HepG2 (cell line): ENCODE results near the gene OR2W1. TPM values are rescaled to one million over a fixed set of nuclear protein-coding genes. Genes with fewer than 3 reads are reported as not detected.

Experiments
- ATAC-seq: fragments of 200-7000 bp; cut with Tn5 transposase; 3 replicates; pipeline ENCODE4 v1.9.1; 2020; ENCODE audit warnings: mild to moderate bottlenecking, moderate library complexity
- BruUV-seq: library from RNA; stranded (reverse); fragments of 400-500 nt; replicated peaks from 2 replicates; lab custom pipeline; 2021; lab: Mats Ljungman, UMichigan
- CTCF ChIA-PET: fragments of 300-600 bp; formaldehyde crosslinking; extraction: SDS; loops from one replicate; lab custom pipeline; 2021; ENCODE audit warnings: low total read pairs, inconsistent platforms, low intra/inter-chr PET ratio; lab: Yijun Ruan, JAX
- POLR2A ChIA-PET: fragments of 350-600 bp; sonication (Branson Sonifier 250); formaldehyde crosslinking; loops from one replicate; lab custom pipeline; 2020; ENCODE audit warnings: antibody characterized with exemption, inconsistent platforms; lab: Yijun Ruan, JAX
- DNase-seq: peaks from one replicate; pipeline ENCODE4 v3.0.0-alpha.2; 2015; ENCODE audit warnings: low spot score
- FAIRE-seq: peaks from 3 replicates; lab custom pipeline; 2011; peaks lifted over from hg19 to GRCh38; lab: Jason Lieb, UNC
- H2AFZ ChIP-seq: one replicate; pipeline ENCODE4 v1.6.1; 2011; ENCODE audit warnings: low read length, inconsistent platforms
- H3K27ac ChIP-seq: fragments of 300-600 bp; 3 replicates; pipeline ENCODE4 v1.8.0; 2011; ENCODE audit warnings: mixed run types, mild to moderate bottlenecking, mixed read lengths, low read length, inconsistent platforms; ENCODE audit not compliant: insufficient read depth; ENCODE audit errors: extremely low read length
- H3K27me3 ChIP-seq, 2 experiments: fragments of 200-600 bp in 1 of 2; 2 replicates in 1 of 2; 3 replicates in 1 of 2; pipeline versions ENCODE4 v1.6.0 to v1.8.0; 2011; ENCODE audit warnings: low read length in 2 of 2, mild to moderate bottlenecking in 2 of 2, moderate library complexity in 2 of 2, inconsistent platforms in 1 of 2; ENCODE audit not compliant: insufficient read depth in 2 of 2, control insufficient read depth in 1 of 2
- H3K36me3 ChIP-seq, 2 experiments: fragments of 200-600 bp in 1 of 2; replicated peaks in 1 of 2; 2 replicates in 1 of 2; 3 replicates in 1 of 2; pipeline versions ENCODE4 v1.5.1 to v1.8.0; 2011; ENCODE audit warnings: low read length in 2 of 2, inconsistent platforms in 1 of 2; ENCODE audit not compliant: insufficient read depth in 2 of 2, control insufficient read depth in 1 of 2
- H3K4me1 ChIP-seq: 2 replicates; pipeline ENCODE4 v1.5.1; 2012; ENCODE audit warnings: low read length, inconsistent platforms; ENCODE audit not compliant: insufficient read depth
- H3K4me2 ChIP-seq: 2 replicates; pipeline ENCODE4 v1.6.0; 2011; ENCODE audit warnings: low read depth, low read length, inconsistent platforms
- H3K4me3 ChIP-seq, 3 experiments: fragments of 200-600 bp in 1 of 3; sonication (generic), shearing (Covaris generic) in 1 of 3; replicated peaks in 1 of 3; 2 replicates each; pipeline ENCODE4 v1.5.1; 2011 to 2016; ENCODE audit warnings: low read length in 3 of 3, inconsistent platforms in 2 of 3, low read depth in 2 of 3, mild to moderate bottlenecking in 2 of 3, control low read depth in 1 of 3, mixed read lengths in 1 of 3; ENCODE audit not compliant: insufficient read depth in 1 of 3
- H3K79me2 ChIP-seq: one replicate; pipeline ENCODE4 v1.6.1; 2011; ENCODE audit warnings: low read length, inconsistent platforms; ENCODE audit not compliant: insufficient read depth
- H3K9ac ChIP-seq: 2 replicates; pipeline ENCODE4 v1.6.0; 2011; ENCODE audit warnings: mild to moderate bottlenecking, low read depth, low read length, inconsistent platforms; ENCODE audit not compliant: insufficient read depth
- H3K9me3 ChIP-seq: 2 replicates; pipeline ENCODE4 v1.5.1; 2012; ENCODE audit warnings: mild to moderate bottlenecking, low read length
- H4K20me1 ChIP-seq: 2 replicates; pipeline ENCODE4 v1.6.0; 2011; ENCODE audit warnings: inconsistent platforms, mild to moderate bottlenecking, low read length, moderate library complexity; ENCODE audit not compliant: insufficient read depth
- ADNP ChIP-seq: sonication (generic); formaldehyde crosslinking; IDR thresholded peaks from 2 replicates; pipeline ENCODE4 v1.4.0; 2020; ENCODE audit warnings: missing genetic modification reagents
- E2F5 ChIP-seq: sonication (generic); formaldehyde crosslinking; conservative IDR thresholded peaks from 2 replicates; pipeline ENCODE4 v1.4.0; 2020; ENCODE audit warnings: missing genetic modification reagents
- JDP2 ChIP-seq: sonication (generic); formaldehyde crosslinking; IDR thresholded peaks from 2 replicates; pipeline ENCODE4 v1.8.1; 2022; ENCODE audit warnings: missing genetic modification reagents, borderline replicate concordance
- MAFF ChIP-seq: IDR thresholded peaks from 2 replicates; pipeline ENCODE4 v1.6.1; 2011; ENCODE audit warnings: low read depth, low read length, improper control_type of control experiment
- MAFK ChIP-seq, 2 experiments: IDR thresholded peaks in 1 of 2; conservative IDR thresholded peaks in 1 of 2; 2 replicates each; pipeline ENCODE4 v1.6.1; 2011; ENCODE audit warnings: improper control_type of control experiment in 2 of 2, low read length in 2 of 2
- MIER3 ChIP-seq: IDR thresholded peaks from 2 replicates; pipeline ENCODE4 v1.6.1; 2016; ENCODE audit warnings: missing compliant biosample characterization, borderline replicate concordance
- MLLT10 ChIP-seq: sonication (generic); formaldehyde crosslinking; IDR thresholded peaks from 2 replicates; pipeline ENCODE4 v1.4.0; 2020; ENCODE audit warnings: missing genetic modification reagents
- MTF2 ChIP-seq: sonication (generic); formaldehyde crosslinking; IDR thresholded peaks from 2 replicates; pipeline ENCODE4 v1.5.0; 2020; ENCODE audit warnings: missing genetic modification reagents, borderline replicate concordance
- NFRKB ChIP-seq: fragments of 450-650 bp; IDR thresholded peaks from 2 replicates; pipeline ENCODE4 v1.6.1; 2017
- SRSF9 ChIP-seq: fragments of 200-400 bp; formaldehyde crosslinking; IDR thresholded peaks from 2 replicates; pipeline ENCODE4 v1.6.1; 2018; ENCODE audit warnings: borderline replicate concordance, mild to moderate bottlenecking, low read depth, low read length; ENCODE audit not compliant: insufficient read depth, poor library complexity, severe bottlenecking
- TOPORS ChIP-seq: sonication (generic); formaldehyde crosslinking; IDR thresholded peaks from 2 replicates; pipeline ENCODE4 v1.8.0; 2023; ENCODE audit warnings: mild to moderate bottlenecking, missing genetic modification reagents
- TRIM24 ChIP-seq: sonication (generic); formaldehyde crosslinking; IDR thresholded peaks from 2 replicates; pipeline ENCODE4 v1.8.0; 2022; ENCODE audit warnings: mild to moderate bottlenecking, missing genetic modification reagents
- ZNF230 ChIP-seq: sonication (generic); formaldehyde crosslinking; IDR thresholded peaks from 2 replicates; pipeline ENCODE4 v1.4.0; 2020; ENCODE audit warnings: mild to moderate bottlenecking, missing genetic modification reagents
- ZNF333 ChIP-seq: sonication (generic); formaldehyde crosslinking; IDR thresholded peaks from 2 replicates; pipeline ENCODE4 v1.4.0; 2020; ENCODE audit warnings: mild to moderate bottlenecking, missing genetic modification reagents, borderline replicate concordance
- ZNF337 ChIP-seq: sonication (generic); formaldehyde crosslinking; IDR thresholded peaks from 2 replicates; pipeline ENCODE4 v1.5.1; 2020; ENCODE audit warnings: missing genetic modification reagents, low read depth, mild to moderate bottlenecking, borderline replicate concordance
- ZNF501 ChIP-seq: sonication (generic); formaldehyde crosslinking; IDR thresholded peaks from 2 replicates; pipeline ENCODE4 v1.5.1; 2020; ENCODE audit warnings: mild to moderate bottlenecking, moderate library complexity, missing genetic modification reagents
- ZNF562 ChIP-seq: sonication (generic); formaldehyde crosslinking; IDR thresholded peaks from 2 replicates; pipeline ENCODE4 v1.8.0; 2022; ENCODE audit warnings: missing genetic modification reagents, borderline replicate concordance
- ZSCAN29 ChIP-seq: sonication (generic); formaldehyde crosslinking; conservative IDR thresholded peaks from 2 replicates; pipeline ENCODE4 v1.4.0; 2020; ENCODE audit warnings: mild to moderate bottlenecking, missing genetic modification reagents
- WGBS: methylation state at CpG from one replicate; pipeline ENCODE4 v1.1.6; 2017; ENCODE audit warnings: low lambda C conversion rate; 5-methylcytosine and 5-hydroxymethylcytosine counted together
- in situ Hi-C: cut with HindIII; loops from 2 replicates; pipeline ENCODE4 v1.10.0; 2017; ENCODE audit warnings: low pct_unique_long_range_greater_than_20kb; ENCODE audit not compliant: extremely low pct_ligation_motif_present
- intact Hi-C: fragments of 100-400 bp; cut with micrococcal nuclease; formaldehyde crosslinking; loops from one replicate; pipeline ENCODE4 v1.10.0; 2022; ENCODE audit not compliant: unreplicated experiment
- polyA plus RNA-seq, 8 experiments: library from polyadenylated mRNA; depleted of rRNA in 3 of 8; stranded (reverse) in 7 of 8; unstranded in 1 of 8; fragments of >200 nt; fragmentation: Illumina TruSeq in 4 of 8; extraction: Trizol in 4 of 8; gene quantifications; 2 replicates each; pipeline versions ENCODE4 v1.2.1 to v1.2.3, GENCODE V29; 2011 to 2016; ENCODE audit warnings: low read depth in 4 of 8, missing spikeins in 1 of 8, mixed read lengths in 1 of 8; ENCODE audit not compliant: insufficient read depth in 1 of 8
- total RNA-seq, 5 experiments: library from RNA; depleted of rRNA; stranded (reverse); fragments of >200 nt; fragmentation: Illumina TruSeq; extraction: Trizol; gene quantifications; 2 replicates each; pipeline ENCODE4 v1.2.3, GENCODE V29; 2016; ENCODE audit warnings: low read depth in 1 of 5
- TF ChIP-seq, protein P1 (sequence below): sonication (generic); formaldehyde crosslinking; IDR thresholded peaks from 2 replicates; pipeline ENCODE4 v1.8.1; 2023; ENCODE audit warnings: mild to moderate bottlenecking, missing genetic modification reagents

The OR2W1 gene
- total and polyA plus RNA-seq, 2 of the 13 experiments (the other 11 are each of a cell fraction or from before 2014, with no cell fraction given), result not detected

GRCh38 chr6:29051680-29052079, 6.7 kb upstream of the OR2W1 start:
- DNase-seq, result no peak
- WGBS, result 13% methylated on average over 3 of the region's 3 CpGs

GRCh38 chr6:29035951-29036350, 9.0 kb downstream of the OR2W1 start:
- Histone ChIP-seq H4K20me1 (no peaks in the 10 kb centered on the region), H3K9ac (no peak overlapping the region), H3K36me3 (no peaks in the 10 kb centered on the region), H3K9me3 (no peaks in the 10 kb centered on the region), H3K4me2 (no peak overlapping the region), H3K27me3 (no peaks in the 10 kb centered on the region), H3K27ac (no peak overlapping the region), H3K4me1 (no peaks in the 10 kb centered on the region)
- no peak for ATAC-seq
- in situ Hi-C loops, result no loop called here
- no peak for TF ChIP-seq ZNF562 (CRISPR knock-in tag)
- no peak for TF ChIP-seq NFRKB
- no peak for TF ChIP-seq E2F5
- TF ChIP-seq, protein P1, sequence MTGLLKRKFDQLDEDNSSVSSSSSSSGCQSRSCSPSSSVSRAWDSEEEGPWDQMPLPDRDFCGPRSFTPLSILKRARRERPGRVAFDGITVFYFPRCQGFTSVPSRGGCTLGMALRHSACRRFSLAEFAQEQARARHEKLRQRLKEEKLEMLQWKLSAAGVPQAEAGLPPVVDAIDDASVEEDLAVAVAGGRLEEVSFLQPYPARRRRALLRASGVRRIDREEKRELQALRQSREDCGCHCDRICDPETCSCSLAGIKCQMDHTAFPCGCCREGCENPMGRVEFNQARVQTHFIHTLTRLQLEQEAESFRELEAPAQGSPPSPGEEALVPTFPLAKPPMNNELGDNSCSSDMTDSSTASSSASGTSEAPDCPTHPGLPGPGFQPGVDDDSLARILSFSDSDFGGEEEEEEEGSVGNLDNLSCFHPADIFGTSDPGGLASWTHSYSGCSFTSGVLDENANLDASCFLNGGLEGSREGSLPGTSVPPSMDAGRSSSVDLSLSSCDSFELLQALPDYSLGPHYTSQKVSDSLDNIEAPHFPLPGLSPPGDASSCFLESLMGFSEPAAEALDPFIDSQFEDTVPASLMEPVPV (CRISPR knock-in tag), result no peak
- TF ChIP-seq ZSCAN29 (CRISPR knock-in tag), result no peak
- TF ChIP-seq TRIM24 (CRISPR knock-in tag), result no peak
- TF ChIP-seq ZNF230 (CRISPR knock-in tag), result no peak
- no peak for TF ChIP-seq MLLT10 (CRISPR knock-in tag)
- no peak for TF ChIP-seq ZNF501 (CRISPR knock-in tag)
- TF ChIP-seq, all 625 proteins: peak for 0
- POLR2A ChIA-PET, result no interaction called here
- FAIRE-seq (no peak), DNase-seq (no peak)
- H2AFZ ChIP-seq, result no peak overlapping the region
- CTCF ChIA-PET, result no interaction called here
- intact Hi-C loops, result no loop called here
- H3K79me2 ChIP-seq, result no peaks in the 10 kb centered on the region
- no peak overlapping the region for H3K4me3 ChIP-seq
- no TSS peak for BruUV-seq
- 82% methylated on average over 24 of the region's 24 CpGs for WGBS

More at GRCh38 chr6:29051680-29052079, 6.7 kb upstream of the OR2W1 start:
- ATAC-seq, result no peak
- ChIA-PET CTCF (no interaction called here), POLR2A (no interaction called here)
- Histone ChIP-seq H3K36me3 (no peaks in the 10 kb centered on the region), H2AFZ (no peak overlapping the region), H3K9ac (no peak overlapping the region), H3K4me1 (no peaks in the 10 kb centered on the region), H3K4me3 (no peak overlapping the region), H3K4me2 (no peak overlapping the region), H3K79me2 (no peaks in the 10 kb centered on the region), H3K27me3 (no peaks in the 10 kb centered on the region), H4K20me1 (no peaks in the 10 kb centered on the region), H3K9me3 (no peaks in the 10 kb centered on the region), H3K27ac (no peak overlapping the region)
- TF ChIP-seq ZNF333 (CRISPR knock-in tag), result no peak
- TF ChIP-seq ZNF337 (CRISPR knock-in tag), result no peak
- TF ChIP-seq MIER3, result no peak
- TF ChIP-seq TOPORS (CRISPR knock-in tag), result no peak
- TF ChIP-seq MTF2 (CRISPR knock-in tag), result no peak
- TF ChIP-seq ADNP (CRISPR knock-in tag), result no peak
- no peak for TF ChIP-seq SRSF9
- TF ChIP-seq MAFF, result peak; percentile 58
- TF ChIP-seq MAFK (conservative IDR thresholded peaks at IDR 0.05 in 1 of 2, IDR thresholded peaks at IDR 0.05 in 1 of 2; ENCODE audit: low read length in 2 of 2), result peak; percentile 72 to 80
- TF ChIP-seq JDP2, result no peak
- FAIRE-seq, result no peak
- in situ Hi-C loops (loop anchor here (25.0 kb wide), 1 partner anchor 536 kb away; the partner anchor contains the start of gene OR2H2), intact Hi-C loops (no loop called here)
- BruUV-seq, result no TSS peak
